ENCODE data around the gene TTC21B.

The TTC21B gene

GRCh38 chr2:165920748-165921147 lies 32.8 kb downstream of the TTC21B start:
- DNase-seq = no peak

GRCh38 chr2:165913636-165914035 lies 39.9 kb downstream of the TTC21B start:
- DNase-seq = no peak

- no peak for DNase-seq
These were observed 41.6 kb downstream of the TTC21B start for GRCh38 chr2:165911981-165912380.

GRCh38 chr2:165911231-165911630 lies 42.3 kb downstream of the TTC21B start:
- DNase-seq = no peak

- no peak for DNase-seq
These were observed 44.1 kb downstream of the TTC21B start for GRCh38 chr2:165909466-165909865.

GRCh38 chr2:165905854-165906253 lies 47.7 kb downstream of the TTC21B start:
- DNase-seq = no peak

GRCh38 chr2:165905269-165905668 lies 48.3 kb downstream of the TTC21B start:
- no peak for DNase-seq

GRCh38 chr2:165904432-165904831 lies 49.1 kb downstream of the TTC21B start:
- no peak for DNase-seq

- no peak for DNase-seq
These were observed 50.2 kb downstream of the TTC21B start for GRCh38 chr2:165903406-165903805.

GRCh38 chr2:165902934-165903333 lies 50.6 kb downstream of the TTC21B start:
- peak; percentile 18 for DNase-seq

GRCh38 chr2:165901620-165902298 lies 51.8 kb downstream of the TTC21B start:
- no peak for DNase-seq

- no peak for DNase-seq
These were observed 54.3 kb downstream of the TTC21B start for GRCh38 chr2:165899311-165899710.

- no peak for DNase-seq
These were observed 55.2 kb downstream of the TTC21B start for GRCh38 chr2:165898381-165898780.

- DNase-seq = no peak
These were observed 55.9 kb downstream of the TTC21B start for GRCh38 chr2:165897726-165898125.

- DNase-seq = no peak
These were observed 56.5 kb downstream of the TTC21B start for GRCh38 chr2:165897074-165897473.

GRCh38 chr2:165895974-165896373 lies 57.6 kb downstream of the TTC21B start:
- no peak for DNase-seq

- no peak for DNase-seq
These were observed 60.0 kb downstream of the TTC21B start for GRCh38 chr2:165893556-165893955.

GRCh38 chr2:165892526-165892925 lies 61.0 kb downstream of the TTC21B start:
- no peak for DNase-seq

GRCh38 chr2:165891943-165892342 lies 61.6 kb downstream of the TTC21B start:
- no peak for DNase-seq

- DNase-seq = no peak
These were observed 62.2 kb downstream of the TTC21B start for GRCh38 chr2:165891345-165891744.

- DNase-seq = no peak
These were observed 63.8 kb downstream of the TTC21B start for GRCh38 chr2:165889798-165890197.

- DNase-seq = no peak
These were observed 64.4 kb downstream of the TTC21B start for GRCh38 chr2:165889158-165889557.

GRCh38 chr2:165888171-165888570 lies 65.4 kb downstream of the TTC21B start:
- DNase-seq = no peak

- DNase-seq = no peak
These were observed 67.0 kb downstream of the TTC21B start for GRCh38 chr2:165886487-165887146.
